CD4-positive, alpha-beta memory T cell (primary cell): ENCODE data around the gene ATF7. TPM values are rescaled to one million over a fixed set of nuclear protein-coding genes. Genes with fewer than 3 reads are reported as not detected.
"Not testable (repeated sequence)": the region's sequence is repeated elsewhere in the genome, so short reads cannot be mapped to it uniquely, and the experiment has no call there.

Experiments used
- CTCF ChIA-PET: fragments of 350-600 bp; sonication (Branson Sonifier 250); formaldehyde crosslinking; loops from one replicate; lab custom pipeline; 2021; ENCODE audit warnings: inconsistent platforms; ENCODE audit not compliant: partially characterized antibody; lab: Charles Lee
- POLR2A ChIA-PET: fragments of 350-600 bp; sonication (Branson Sonifier 250); formaldehyde crosslinking; loops from one replicate; lab custom pipeline; 2021; ENCODE audit not compliant: partially characterized antibody; lab: Charles Lee
- DNase-seq, 5 donors: peaks; one replicate each; pipeline versions ENCODE4 v3.0.0 to v3.0.0-alpha.2; 2020 to 2022; ENCODE audit warnings: mixed read lengths in 1 of 5
- H3K27ac ChIP-seq: one replicate; pipeline ENCODE4 v1.7.0; 2013; ENCODE audit warnings: low read depth, low read length
- H3K27me3 ChIP-seq: 2 replicates; pipeline ENCODE4 v1.7.0; 2013; ENCODE audit warnings: mild to moderate bottlenecking, low read length, moderate library complexity; ENCODE audit not compliant: insufficient read depth
- H3K36me3 ChIP-seq: 2 replicates; pipeline ENCODE4 v1.7.0; 2013; ENCODE audit warnings: mild to moderate bottlenecking, low read length, moderate library complexity; ENCODE audit not compliant: insufficient read depth
- H3K4me1 ChIP-seq: 2 replicates; pipeline ENCODE4 v1.7.0; 2013; ENCODE audit warnings: mild to moderate bottlenecking, low read length, moderate library complexity; ENCODE audit not compliant: insufficient read depth
- H3K4me3 ChIP-seq, 2 donors: one replicate each; pipeline ENCODE4 v1.7.0; 2013; ENCODE audit warnings: low read length in 2 of 2, mild to moderate bottlenecking in 1 of 2
- H3K9me3 ChIP-seq, 2 donors: one replicate each; pipeline ENCODE4 v1.7.0; 2013; ENCODE audit warnings: low read length in 2 of 2, control low read depth in 1 of 2; ENCODE audit not compliant: control insufficient read depth in 1 of 2
- H3K27ac Mint-ChIP-seq, 7 donors: one replicate each; pipeline ENCODE4 v1.8.0; 2020 to 2021; ENCODE audit warnings: mixed read lengths in 7 of 7, mild to moderate bottlenecking in 6 of 7, inconsistent platforms in 3 of 7, moderate library complexity in 3 of 7
- H3K27me3 Mint-ChIP-seq, 2 donors: one replicate each; pipeline ENCODE4 v1.8.0; 2020 to 2021; ENCODE audit warnings: mixed read lengths in 2 of 2
- H3K36me3 Mint-ChIP-seq, 2 donors: one replicate each; pipeline ENCODE4 v1.8.0; 2020 to 2021; ENCODE audit warnings: mixed read lengths in 2 of 2, inconsistent platforms in 1 of 2, mild to moderate bottlenecking in 1 of 2
- H3K4me1 Mint-ChIP-seq, 4 donors: one replicate each; pipeline ENCODE4 v1.8.0; 2020 to 2021; ENCODE audit warnings: mixed read lengths in 4 of 4, mild to moderate bottlenecking in 1 of 4
- H3K4me3 Mint-ChIP-seq, 8 donors: one replicate each; pipeline ENCODE4 v1.8.0; 2020 to 2021; ENCODE audit warnings: mixed read lengths in 8 of 8, mild to moderate bottlenecking in 7 of 8, moderate library complexity in 6 of 8, inconsistent platforms in 3 of 8
- H3K9me3 Mint-ChIP-seq, 8 donors: one replicate each; pipeline ENCODE4 v1.8.0; 2020 to 2021; ENCODE audit warnings: mixed read lengths in 8 of 8, mild to moderate bottlenecking in 5 of 8, inconsistent platforms in 3 of 8, moderate library complexity in 1 of 8
- intact Hi-C: fragments of 100-400 bp; cut with micrococcal nuclease; formaldehyde crosslinking; loops from one replicate; pipeline ENCODE4 v1.15.1; 2023
- polyA plus RNA-seq, 2 donors: library from polyadenylated mRNA; unstranded; fragments of 300-500 nt; fragmentation: Illumina TruSeq; gene quantifications; one replicate each; pipeline ENCODE4 v1.2.3, GENCODE V29; 2021
- total RNA-seq, 2 experiments: library from RNA; stranded (reverse); gene quantifications; one replicate each; pipeline ENCODE4 v1.2.3, GENCODE V29; 2021

Gene ATF7
- total and polyA plus RNA-seq, 4 experiments from 2014 or later = 16.3 to 35.8 (median 21.6) TPM

DNA sequence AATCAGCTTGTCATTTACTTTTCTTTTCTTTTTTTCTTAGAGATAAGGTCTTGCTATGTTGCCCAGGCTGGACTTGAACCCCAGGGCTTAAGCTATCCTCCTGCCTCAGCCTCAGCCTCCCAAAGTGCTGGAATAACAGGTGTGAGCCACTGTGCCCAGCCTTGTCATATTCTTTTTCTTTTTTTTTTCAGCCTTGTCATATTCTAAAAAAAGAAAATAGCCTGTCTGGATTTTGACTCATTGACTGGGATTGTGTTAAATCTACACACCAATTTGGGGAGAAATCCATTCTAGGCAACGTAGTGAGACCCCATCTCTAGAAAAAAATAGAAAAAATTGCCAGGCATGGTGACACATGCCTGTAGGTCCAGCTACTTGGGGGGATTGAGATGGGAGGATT, 25.6 kb upstream of the ATF7 start:
- ChIA-PET CTCF (interaction anchor here (1.2 kb wide), 1 partner anchor 51 kb away, joined by 3 read pairs; no protein-coding TSS in a partner anchor), POLR2A (no interaction called here)
- H3K36me3 Mint-ChIP-seq = no peaks in the 10 kb centered on the region
- H3K4me1 ChIP-seq = no peaks in the 10 kb centered on the region
- no peaks in the 10 kb centered on the region for H3K36me3 ChIP-seq
- no peaks in the 10 kb centered on the region for H3K27me3 Mint-ChIP-seq
- no peaks in the 10 kb centered on the region for H3K27me3 ChIP-seq
- H3K9me3 ChIP-seq = no peaks in the 10 kb centered on the region
- H3K9me3 Mint-ChIP-seq = peaks cover 0 to 2% (median 0%) of the 10 kb centered on the region in 8 donors
- intact Hi-C loops = no loop called here
- no peaks in the 10 kb centered on the region for H3K4me1 Mint-ChIP-seq
- H3K27ac Mint-ChIP-seq = no peak overlapping the region
- H3K4me3 Mint-ChIP-seq = no peak overlapping the region
- H3K4me3 ChIP-seq = no peak overlapping the region
- H3K27ac ChIP-seq = no peak overlapping the region
- no peak for DNase-seq

DNA sequence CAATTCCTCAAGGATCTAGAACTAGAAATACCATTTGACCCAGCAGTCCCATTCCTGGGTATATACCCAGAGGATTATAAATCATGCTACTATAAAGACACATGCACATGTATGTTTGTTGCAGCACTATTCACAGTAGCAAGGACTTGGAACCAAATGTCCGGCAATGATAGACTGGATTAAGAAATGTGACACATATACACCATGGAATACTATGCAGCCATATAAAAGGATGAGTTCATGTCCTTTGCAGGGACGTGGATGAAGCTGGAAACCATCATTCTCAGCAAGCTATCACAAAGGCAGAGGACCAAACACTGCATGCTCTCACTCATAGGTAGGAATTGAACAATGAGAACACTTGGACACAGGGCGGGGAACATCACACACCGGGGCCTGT, 20.1 kb upstream of the ATF7 start:
- H3K4me3 ChIP-seq, POLR2A ChIA-PET, H3K36me3 Mint-ChIP-seq, H3K27me3 Mint-ChIP-seq, DNase-seq, CTCF ChIA-PET, H3K27ac Mint-ChIP-seq, H3K4me1 ChIP-seq, H3K36me3 ChIP-seq, H3K9me3 Mint-ChIP-seq, intact Hi-C loops, H3K27me3 ChIP-seq, H3K4me3 Mint-ChIP-seq, H3K9me3 ChIP-seq, H3K4me1 Mint-ChIP-seq, H3K27ac ChIP-seq: not testable (repeated sequence)

DNA sequence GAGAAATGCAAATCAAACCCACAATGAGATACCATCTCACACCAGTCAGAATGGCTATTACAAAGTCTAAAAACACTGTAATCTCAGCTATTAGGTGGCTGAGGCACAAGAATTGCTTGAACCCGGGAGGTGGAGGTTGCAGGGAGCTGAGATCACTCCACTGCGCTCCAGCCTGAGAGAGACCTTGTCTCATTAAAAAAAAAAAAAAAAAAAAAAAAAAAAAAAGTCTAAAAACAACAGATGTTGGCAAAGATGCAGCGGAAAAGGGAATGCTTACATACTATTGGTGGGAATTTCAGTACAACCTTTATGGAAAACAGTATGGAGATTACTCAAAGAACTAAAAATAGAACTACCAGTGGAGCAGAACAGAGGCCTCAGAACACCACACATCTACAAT, 19.0 kb upstream of the ATF7 start:
- H3K4me3 ChIP-seq = no peak overlapping the region
- no peaks in the 10 kb centered on the region for H3K27me3 Mint-ChIP-seq
- no peaks in the 10 kb centered on the region for H3K9me3 ChIP-seq
- H3K36me3 ChIP-seq = no peaks in the 10 kb centered on the region
- ChIA-PET POLR2A (no interaction called here), CTCF (no interaction called here)
- no peak overlapping the region for H3K27ac ChIP-seq
- no peaks in the 10 kb centered on the region for H3K36me3 Mint-ChIP-seq
- intact Hi-C loops = no loop called here
- H3K27ac Mint-ChIP-seq = no peak overlapping the region
- peaks cover 0 to 3% (median 0%) of the 10 kb centered on the region in 8 donors for H3K9me3 Mint-ChIP-seq
- no peaks in the 10 kb centered on the region for H3K27me3 ChIP-seq
- H3K4me1 ChIP-seq = no peaks in the 10 kb centered on the region
- H3K4me3 Mint-ChIP-seq = no peak overlapping the region
- no peaks in the 10 kb centered on the region for H3K4me1 Mint-ChIP-seq
- no peak for DNase-seq

GRCh38 chr12:53644133-53644532, 18.0 kb upstream of the ATF7 start:
- Mint-ChIP-seq H3K27ac (no peak overlapping the region), H3K9me3 (peaks cover 0 to 3% (median 0%) of the 10 kb centered on the region in 8 donors), H3K4me3 (no peak overlapping the region), H3K4me1 (no peaks in the 10 kb centered on the region), H3K27me3 (no peaks in the 10 kb centered on the region), H3K36me3 (no peaks in the 10 kb centered on the region)
- intact Hi-C loops = no loop called here
- H3K4me3 ChIP-seq = no peak overlapping the region
- H3K27me3 ChIP-seq = no peaks in the 10 kb centered on the region
- no peak overlapping the region for H3K27ac ChIP-seq
- no peaks in the 10 kb centered on the region for H3K36me3 ChIP-seq
- ChIA-PET CTCF (no interaction called here), POLR2A (no interaction called here)
- no peak for DNase-seq
- no peaks in the 10 kb centered on the region for H3K9me3 ChIP-seq
- H3K4me1 ChIP-seq = no peaks in the 10 kb centered on the region

DNA sequence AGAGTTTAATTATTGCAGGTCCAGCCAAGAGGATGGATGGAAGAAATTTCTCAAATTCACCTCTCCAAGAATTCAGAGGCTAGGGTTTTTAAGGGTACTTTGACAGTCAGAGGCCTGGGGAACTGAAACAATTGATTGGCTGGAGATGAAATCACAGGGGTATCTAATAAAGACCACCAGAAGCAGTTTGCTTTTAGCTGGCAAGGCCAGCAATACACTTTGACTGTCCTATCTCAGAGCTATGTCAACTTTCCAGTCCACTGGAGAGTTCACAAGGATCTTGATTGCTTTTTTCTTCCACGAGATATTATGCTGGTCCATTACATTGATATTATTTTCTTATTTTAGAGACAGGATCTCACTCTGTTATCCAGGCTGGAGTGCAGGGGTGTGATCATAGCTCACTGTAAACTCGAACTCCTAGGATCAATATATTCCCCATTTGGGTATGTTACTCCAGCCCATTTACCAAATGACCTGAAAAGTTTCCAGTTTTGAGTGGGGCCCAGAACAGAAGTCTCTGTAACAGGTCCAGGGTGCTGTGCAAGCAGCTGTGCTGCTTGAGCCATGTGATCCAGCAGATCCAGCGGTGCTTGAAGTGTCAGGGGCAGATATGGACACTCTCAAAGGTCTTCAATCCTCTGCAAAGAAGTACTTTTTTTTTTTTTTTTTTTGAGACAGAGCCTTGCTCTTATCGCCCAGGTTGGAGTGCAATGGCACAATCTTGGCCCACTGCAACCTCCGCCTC, 17.2 kb upstream of the ATF7 start:
- H3K4me3 Mint-ChIP-seq = no peak overlapping the region
- Histone ChIP-seq H3K4me3 (no peak overlapping the region), H3K27me3 (no peaks in the 10 kb centered on the region), H3K9me3 (no peaks in the 10 kb centered on the region), H3K27ac (no peak overlapping the region), H3K36me3 (no peaks in the 10 kb centered on the region), H3K4me1 (no peaks in the 10 kb centered on the region)
- intact Hi-C loops = no loop called here
- ChIA-PET CTCF (no interaction called here), POLR2A (no interaction called here)
- no peaks in the 10 kb centered on the region for H3K36me3 Mint-ChIP-seq
- H3K27me3 Mint-ChIP-seq = no peaks in the 10 kb centered on the region
- no peak overlapping the region for H3K27ac Mint-ChIP-seq
- peaks cover 0 to 3% (median 0%) of the 10 kb centered on the region in 8 donors for H3K9me3 Mint-ChIP-seq
- no peak for DNase-seq
- no peaks in the 10 kb centered on the region for H3K4me1 Mint-ChIP-seq

GRCh38 chr12:53638057-53638456, 11.9 kb upstream of the ATF7 start:
- no peaks in the 10 kb centered on the region for H3K9me3 Mint-ChIP-seq
- Histone ChIP-seq H3K4me3 (no peak overlapping the region), H3K36me3 (no peaks in the 10 kb centered on the region), H3K27me3 (no peaks in the 10 kb centered on the region), H3K9me3 (no peaks in the 10 kb centered on the region), H3K4me1 (no peaks in the 10 kb centered on the region), H3K27ac (no peak overlapping the region)
- H3K4me1 Mint-ChIP-seq = no peaks in the 10 kb centered on the region
- ChIA-PET CTCF (interaction anchor here (0.5 kb wide), 1 partner anchor 1344 kb away, joined by 3 read pairs; no protein-coding TSS in a partner anchor), POLR2A (interaction anchor here (0.5 kb wide), 1 partner anchor 265 kb away, joined by 3 read pairs; no protein-coding TSS in a partner anchor)
- H3K27ac Mint-ChIP-seq = no peak overlapping the region
- H3K4me3 Mint-ChIP-seq = no peak overlapping the region
- no peaks in the 10 kb centered on the region for H3K27me3 Mint-ChIP-seq
- intact Hi-C loops = no loop called here
- no peak for DNase-seq
- no peaks in the 10 kb centered on the region for H3K36me3 Mint-ChIP-seq

DNA sequence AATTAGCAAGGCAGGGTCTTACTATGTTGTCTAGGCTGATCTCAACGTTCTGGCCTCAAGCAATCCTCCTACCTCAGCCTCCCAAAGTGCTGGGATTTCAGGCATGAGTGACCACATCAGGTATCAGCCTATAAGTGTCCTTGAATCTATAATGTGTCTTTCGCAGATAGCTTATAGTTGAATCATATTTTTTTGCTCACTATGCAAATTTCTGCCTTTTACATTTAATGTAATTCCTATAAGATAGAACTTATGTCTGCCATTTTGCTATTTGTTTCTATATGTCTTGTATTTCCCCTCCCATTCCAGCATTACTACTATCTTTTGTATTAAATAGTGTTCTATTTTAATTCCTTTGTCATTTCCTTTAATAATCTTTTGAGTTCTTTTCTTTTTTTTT, 10.5 kb upstream of the ATF7 start:
- no peaks in the 10 kb centered on the region for H3K9me3 ChIP-seq
- ChIA-PET CTCF (no interaction called here), POLR2A (no interaction called here)
- Mint-ChIP-seq H3K36me3 (no peaks in the 10 kb centered on the region), H3K9me3 (no peaks in the 10 kb centered on the region), H3K27ac (no peak overlapping the region), H3K4me3 (no peak overlapping the region), H3K4me1 (peaks cover 0 to 2% (median 0%) of the 10 kb centered on the region in 4 donors), H3K27me3 (no peaks in the 10 kb centered on the region)
- H3K27me3 ChIP-seq = no peaks in the 10 kb centered on the region
- H3K36me3 ChIP-seq = no peaks in the 10 kb centered on the region
- no peak for DNase-seq
- H3K4me1 ChIP-seq = no peaks in the 10 kb centered on the region
- intact Hi-C loops = no loop called here
- H3K4me3 ChIP-seq = no peak overlapping the region
- no peak overlapping the region for H3K27ac ChIP-seq
